Measurements from ENCODE around the gene CD55.

GRCh38 chr1:207342332-207342731 is 20.9 kb downstream of the CD55 start:
- no peak for TF ChIP-seq CTCF (IDR thresholded peaks at IDR 0.05)
- TF ChIP-seq ZFX (IDR thresholded peaks at IDR 0.05; ENCODE audit: borderline replicate concordance) = no peak
